GM12801 (cell line): ENCODE data around the gene SLC16A5.

Source experiments
- CTCF ChIP-seq: IDR thresholded peaks from one replicate; pipeline ENCODE4 v1.5.1; 2011; ENCODE audit warnings: control low read depth; ENCODE audit not compliant: insufficient read length; ENCODE audit errors: extremely low read depth

SLC16A5 gene

DNA sequence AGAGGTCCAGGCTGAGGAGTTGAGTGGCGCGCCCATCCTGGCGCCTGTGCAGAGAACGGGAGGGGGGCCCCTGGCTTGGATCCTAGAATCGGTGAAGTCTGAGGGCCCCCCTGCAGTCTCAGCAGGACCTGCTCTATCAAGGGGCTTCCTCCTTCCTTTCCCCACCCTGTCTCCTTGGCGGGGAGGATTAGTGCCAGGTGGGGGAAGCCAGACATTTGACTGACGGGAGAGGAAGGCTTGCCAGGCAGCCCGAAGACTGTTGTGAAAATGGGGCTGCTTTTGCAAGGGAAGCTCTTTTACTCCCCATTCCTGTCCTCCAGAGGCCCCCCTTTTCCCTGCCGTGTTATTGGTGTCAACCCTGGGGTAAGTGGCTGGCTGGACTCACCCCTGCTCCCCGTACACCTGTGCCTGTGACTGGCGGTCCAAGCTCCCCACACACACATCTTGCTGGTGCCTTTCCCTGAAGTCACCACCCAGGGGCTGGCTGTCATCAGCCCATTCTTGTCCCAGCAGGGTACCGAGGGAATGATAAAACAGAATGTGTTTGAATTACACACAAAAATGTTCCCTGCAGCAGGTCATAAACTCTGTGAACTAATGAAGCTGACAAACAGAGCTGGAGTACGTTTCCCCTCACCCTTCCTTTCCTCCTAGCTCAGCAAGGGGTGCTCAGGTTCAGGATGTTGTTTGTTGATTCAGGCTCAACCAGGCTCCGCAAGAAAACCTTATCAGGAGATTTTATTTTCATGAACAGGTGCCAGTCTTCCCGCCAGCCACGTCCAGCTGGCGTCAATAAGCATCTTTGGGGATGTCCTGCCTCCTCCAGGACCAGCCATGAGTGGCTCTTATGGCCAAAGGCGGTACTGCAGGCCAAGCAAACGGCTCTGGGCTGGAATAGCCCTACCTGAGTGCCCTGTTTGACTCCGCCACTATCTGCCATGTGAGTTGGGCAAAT lies 17.6 kb downstream of the SLC16A5 start:
- no peak for TF ChIP-seq CTCF

DNA sequence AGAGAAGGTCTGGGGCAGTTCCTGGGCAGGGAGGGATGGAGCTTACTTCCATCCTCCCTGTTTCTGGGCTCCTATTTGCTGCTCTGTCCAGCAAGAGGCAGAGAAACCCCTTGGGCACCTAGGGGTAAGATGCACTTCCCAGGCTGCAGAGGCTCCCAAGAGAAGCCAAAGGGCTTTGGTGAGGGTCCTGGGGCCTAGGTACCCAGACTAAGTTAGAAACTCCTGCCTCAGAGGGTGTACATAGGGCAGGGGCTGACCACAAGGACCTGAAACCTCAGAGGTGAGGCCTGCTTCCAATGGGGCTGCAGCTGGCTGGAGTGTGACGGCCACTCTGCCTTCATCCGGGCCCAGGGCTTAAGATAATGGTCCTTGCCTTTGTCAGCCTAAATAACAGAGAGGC lies 20.4 kb downstream of the SLC16A5 start:
- no peak for TF ChIP-seq CTCF

DNA sequence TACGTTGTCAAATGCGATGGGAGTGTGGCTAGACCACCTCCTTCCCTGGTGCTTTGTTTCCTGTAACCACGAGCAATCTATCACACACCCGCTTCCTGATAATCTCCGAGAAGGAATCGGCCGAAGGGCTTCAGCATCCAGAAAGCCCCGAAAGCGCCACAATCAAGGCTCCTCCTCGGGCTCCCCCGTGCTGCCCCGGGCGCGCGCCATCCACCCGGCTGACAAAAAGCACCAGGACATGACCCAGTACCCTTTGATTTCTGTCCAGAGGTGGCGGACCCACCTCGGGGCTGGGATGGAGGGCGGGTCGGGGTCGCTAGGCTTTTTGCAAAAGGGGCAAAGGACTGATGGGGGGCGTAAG lies 21.3 kb downstream of the SLC16A5 start:
- TF ChIP-seq CTCF: no peak

- TF ChIP-seq CTCF: no peak
These were observed 21.9 kb downstream of the SLC16A5 start, which contains the start of gene ARMC7 for GRCh38 chr17:75109407-75110233. Gene ARMC7 (plus strand): TSS chr17:75109969. CDS start chr17:75110289, 320 bp downstream.

DNA sequence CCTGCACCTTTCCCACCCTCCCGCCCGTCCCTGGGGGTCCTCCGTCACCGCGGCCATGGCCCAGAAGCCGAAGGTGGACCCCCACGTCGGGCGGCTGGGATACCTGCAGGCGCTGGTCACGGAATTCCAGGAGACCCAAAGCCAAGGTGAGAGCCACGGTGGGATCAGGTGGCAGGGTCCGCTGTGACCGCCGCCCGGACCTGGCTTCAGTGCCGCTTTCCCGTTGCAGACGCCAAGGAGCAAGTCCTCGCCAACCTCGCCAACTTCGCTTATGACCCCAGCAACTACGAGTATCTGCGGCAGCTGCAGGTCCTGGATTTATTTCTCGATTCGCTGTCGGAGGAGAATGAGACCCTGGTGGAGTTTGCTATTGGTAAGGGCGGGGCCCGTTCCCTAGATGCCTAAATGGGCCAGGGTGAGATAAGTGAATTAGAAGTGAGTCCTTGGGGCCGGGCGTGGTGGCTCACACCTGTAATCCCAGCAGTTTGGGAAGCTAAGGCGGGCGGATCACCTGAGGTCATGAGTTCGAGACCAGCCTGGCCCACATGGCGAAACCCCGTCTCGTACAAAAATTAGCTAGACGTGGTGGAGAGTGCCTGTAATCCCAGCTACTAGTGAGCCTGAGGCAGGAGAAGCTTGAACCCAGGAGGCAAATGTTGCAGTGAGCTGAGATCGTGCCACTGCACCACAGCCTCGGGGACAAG lies 22.6 kb downstream of the SLC16A5 start:
- TF ChIP-seq CTCF: no peak

GRCh38 chr17:75111777-75112335 lies 24.1 kb downstream of the SLC16A5 start:
- TF ChIP-seq CTCF: no peak
